ENCODE results near the gene ABHD2.
"Not testable (repeated sequence)": the region's sequence is repeated elsewhere in the genome, so short reads cannot be mapped to it uniquely, and the experiment has no call there.

The ABHD2 gene

DNA sequence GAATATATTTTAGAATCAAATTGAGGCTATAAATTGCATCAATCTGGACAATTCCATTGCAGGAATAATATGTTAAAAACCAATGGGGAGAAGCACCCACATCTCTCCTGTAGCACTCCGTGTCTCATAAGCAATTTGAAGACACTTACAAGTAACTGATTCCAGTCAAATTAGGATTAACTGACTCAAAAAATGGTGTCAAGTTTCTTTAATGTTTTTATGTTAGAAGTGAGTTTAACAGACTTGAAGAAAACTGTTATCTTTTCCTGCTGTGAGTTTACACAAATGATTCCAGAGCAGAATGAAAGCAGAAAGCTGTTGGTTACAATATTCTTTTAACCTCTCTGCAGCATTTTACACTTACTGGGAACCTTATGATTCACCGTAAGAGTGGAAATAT, 109.9 kb downstream of the ABHD2 start:
- no peak for DNase-seq

DNA sequence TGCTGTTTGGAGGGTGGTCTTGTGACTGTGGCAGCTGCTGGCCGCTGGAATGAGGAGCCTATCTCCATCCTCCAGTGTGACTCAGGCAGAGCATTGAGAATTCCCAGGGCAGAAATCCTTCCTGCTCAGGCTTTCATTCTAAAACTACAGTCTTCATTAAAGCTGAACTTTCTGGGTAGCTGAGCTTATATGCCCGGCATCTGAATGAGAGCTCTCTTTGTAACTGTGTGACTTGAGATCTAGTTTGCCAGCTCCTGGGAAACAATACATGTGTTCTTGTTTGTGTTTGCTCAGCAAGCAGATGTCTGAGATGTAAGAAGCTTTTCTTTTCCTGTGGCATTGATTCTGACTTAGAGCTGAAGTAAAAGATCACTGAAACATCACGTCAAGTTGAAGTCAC, 110.7 kb downstream of the ABHD2 start:
- no peak for DNase-seq

GRCh38 chr15:89199746-89200145, 111.5 kb downstream of the ABHD2 start:
- DNase-seq = no peak

DNA sequence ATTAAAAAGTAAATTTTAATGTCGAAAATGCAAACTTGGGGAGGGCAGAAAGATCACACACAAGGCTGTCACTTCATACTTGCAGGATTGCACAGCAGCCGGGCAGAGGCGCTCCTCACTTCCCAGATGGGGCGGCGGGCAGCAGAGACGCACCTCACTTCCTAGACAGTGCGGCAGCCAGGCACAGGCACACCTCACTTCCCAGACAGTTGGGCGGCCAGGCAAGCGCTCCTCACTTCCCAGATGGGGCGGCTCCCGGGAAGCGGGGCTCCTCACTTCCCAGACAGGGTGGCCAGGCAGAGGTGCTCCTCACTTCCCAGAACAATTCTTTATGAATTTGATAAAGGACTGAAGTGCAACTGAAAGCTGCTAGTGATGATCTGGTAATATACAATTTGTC, 111.9 kb downstream of the ABHD2 start:
- no peak for DNase-seq

DNA sequence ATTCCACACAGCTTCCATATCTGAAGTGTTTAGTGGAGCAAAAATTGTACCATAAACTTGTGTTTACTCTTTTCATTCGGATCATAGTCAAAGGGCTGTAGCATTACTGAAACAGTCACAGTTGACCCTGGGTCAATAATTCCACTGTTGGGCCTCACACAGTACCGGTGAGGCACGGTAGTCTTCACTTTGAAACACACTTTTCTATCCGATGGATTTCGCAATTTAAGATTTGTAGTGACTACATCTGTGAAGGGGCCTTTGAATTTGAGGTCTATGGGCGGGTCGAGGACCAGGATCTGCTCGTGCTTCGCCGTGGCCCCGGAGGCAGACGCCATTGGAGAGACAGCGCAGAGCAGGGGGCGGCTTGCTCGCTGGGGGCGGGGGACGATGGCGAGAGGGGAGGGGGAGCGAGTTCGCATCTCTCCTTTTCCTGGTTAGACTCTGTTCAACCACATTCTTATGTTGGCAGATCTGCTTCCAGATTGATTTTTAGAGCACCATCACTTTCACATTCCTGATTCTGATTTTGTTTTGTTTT, 113.3 kb downstream of the ABHD2 start:
- no peak for DNase-seq

GRCh38 chr15:89203705-89204273, 115.5 kb downstream of the ABHD2 start:
- no peak for DNase-seq

- no peak for DNase-seq
Measured at GRCh38 chr15:89205991-89206585, 117.8 kb downstream of the ABHD2 start.

DNA sequence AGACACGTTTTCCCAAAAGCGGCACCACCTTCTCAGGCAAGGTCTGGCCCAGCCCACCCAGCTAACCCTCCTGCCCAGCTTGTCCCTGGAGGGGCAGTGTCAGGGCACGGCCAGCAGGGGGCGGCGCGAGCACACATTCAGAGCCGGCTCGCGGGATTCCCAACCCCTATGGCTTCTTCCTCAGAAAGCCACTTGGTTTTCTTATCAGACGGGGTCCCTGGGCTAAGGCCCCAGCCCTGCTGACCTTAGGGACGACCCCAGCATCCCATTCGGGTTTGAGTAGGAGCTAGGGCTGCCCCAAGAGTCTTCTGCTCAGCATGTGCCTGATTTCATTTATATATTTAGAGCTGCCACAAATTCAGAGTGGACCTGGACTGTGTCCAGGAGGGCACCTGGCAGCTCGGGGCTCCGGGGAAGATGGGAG, 118.7 kb downstream of the ABHD2 start:
- DNase-seq = peak; percentile 7

DNA sequence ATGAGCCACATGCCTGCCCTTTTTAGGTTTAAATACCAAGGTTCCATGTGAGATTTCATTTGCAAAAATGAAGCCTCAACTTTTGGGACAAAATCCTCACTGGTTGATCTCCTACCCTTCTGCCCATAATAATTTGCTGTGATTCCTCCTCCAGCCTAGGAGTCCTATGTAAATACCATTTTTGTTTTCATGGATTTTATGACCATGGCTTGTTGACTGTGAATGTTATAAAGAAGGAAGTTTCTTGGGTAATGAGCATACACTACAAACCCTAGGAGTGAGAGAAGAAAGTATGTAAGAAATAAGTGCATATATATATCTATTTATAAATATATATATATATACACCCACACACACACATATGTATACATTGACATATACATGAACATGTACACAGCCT, 120.0 kb downstream of the ABHD2 start:
- no peak for DNase-seq

GRCh38 chr15:89209057-89209456, 120.8 kb downstream of the ABHD2 start:
- no peak for DNase-seq

GRCh38 chr15:89211678-89212170, 123.5 kb downstream of the ABHD2 start:
- DNase-seq = no peak

DNA sequence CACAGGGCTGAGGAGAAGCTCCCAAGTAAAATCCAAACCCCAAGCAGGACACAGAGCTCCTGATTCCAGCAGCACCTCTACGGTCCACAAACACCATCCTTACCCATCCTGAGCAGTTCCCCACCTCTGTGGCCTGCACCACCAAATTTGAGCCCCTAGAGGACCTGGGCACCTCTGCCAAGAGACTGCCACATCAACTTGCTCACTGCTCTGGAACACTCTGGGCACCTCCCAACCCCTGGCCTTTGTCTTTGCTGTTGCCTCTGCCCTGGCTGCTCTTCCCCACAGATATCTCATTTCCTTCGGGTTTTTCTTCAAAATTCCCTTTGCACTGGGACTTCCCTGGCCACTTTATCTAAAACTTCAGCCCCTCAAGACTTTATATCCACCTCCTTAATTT, 127.4 kb downstream of the ABHD2 start:
- no peak for DNase-seq

- no peak for DNase-seq
Measured at GRCh38 chr15:89217031-89217430, 128.8 kb downstream of the ABHD2 start.

DNA sequence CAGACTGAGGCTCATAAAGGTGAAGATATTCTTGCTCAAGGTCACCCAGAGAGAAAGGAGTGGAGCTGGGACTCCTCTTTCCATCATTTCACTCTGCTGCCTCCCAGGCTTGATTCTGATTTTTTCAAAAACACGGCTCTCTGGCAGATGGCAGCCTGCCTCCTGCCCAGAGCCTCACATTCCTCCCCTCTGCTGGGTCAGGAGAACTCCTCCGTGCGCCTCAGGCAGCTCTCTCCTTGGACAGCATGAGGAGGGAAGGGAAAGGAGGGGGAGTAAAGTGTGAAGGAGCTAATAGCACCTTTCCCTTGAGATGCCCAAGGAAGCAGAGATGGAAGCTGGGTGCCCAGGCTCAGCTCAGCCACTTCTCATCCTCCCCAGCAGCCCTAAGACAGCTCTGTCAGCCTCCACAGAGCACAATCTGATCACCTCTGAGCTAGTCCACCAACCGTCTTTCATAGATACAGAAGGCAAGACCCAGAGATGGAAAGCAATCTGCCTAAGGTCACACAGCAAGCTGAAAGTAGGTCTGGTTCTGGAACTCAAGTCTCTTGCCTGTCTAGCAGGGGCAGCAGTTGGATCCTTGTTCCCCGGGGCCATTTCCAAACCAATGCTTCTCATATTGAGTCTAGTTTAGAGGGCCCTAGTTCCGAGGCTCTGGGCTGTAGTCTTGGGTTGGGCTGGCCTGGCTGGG, 129.6 kb downstream of the ABHD2 start:
- no peak for DNase-seq

DNA sequence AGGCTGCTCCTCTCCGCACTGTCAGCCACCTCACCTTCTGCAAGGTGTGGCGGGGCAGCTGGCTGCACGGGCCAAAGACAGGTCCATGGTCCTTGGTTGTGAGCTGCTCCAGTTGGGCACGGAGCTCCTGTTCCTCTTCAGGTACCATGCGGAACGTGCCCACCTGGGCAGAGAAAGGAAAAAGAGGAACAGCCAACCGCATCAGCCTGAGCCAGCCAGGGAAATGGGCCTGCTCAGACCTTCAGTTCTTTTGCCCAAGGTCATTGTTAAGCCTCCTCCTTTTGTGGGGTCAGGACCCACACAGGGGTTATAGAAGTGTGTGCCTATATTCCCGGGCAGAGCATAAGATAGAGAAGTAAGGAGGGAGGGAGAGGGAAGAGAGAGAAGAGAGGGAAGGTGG, 130.3 kb downstream of the ABHD2 start:
- no peak for DNase-seq

DNA sequence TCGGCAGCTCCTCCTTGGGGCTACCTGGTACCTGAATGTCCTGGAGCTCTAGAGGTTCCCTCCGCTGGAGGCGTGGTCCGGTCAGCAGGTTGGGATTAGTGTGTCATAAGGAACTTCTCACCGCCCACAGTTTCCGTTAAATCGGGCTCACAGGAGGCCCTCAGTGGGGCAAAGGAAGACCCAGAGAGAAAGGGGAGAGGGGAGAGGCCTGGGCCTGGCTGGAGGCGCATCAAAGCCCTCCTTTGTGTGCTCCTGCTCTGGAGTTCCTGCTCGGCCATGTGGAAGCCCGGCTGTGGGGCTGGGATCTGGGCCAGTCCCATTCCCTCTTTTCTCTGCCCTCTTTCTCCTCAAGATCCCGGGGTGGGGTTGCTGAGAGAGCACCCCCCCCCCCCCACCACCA, 133.3 kb downstream of the ABHD2 start, which contains the start of gene RLBP1:
RLBP1 (minus strand) TSS at position 37 of the 400 bp plus-strand sequence. CDS start 2,604 bp downstream, outside the sequence.
- no peak for DNase-seq

DNA sequence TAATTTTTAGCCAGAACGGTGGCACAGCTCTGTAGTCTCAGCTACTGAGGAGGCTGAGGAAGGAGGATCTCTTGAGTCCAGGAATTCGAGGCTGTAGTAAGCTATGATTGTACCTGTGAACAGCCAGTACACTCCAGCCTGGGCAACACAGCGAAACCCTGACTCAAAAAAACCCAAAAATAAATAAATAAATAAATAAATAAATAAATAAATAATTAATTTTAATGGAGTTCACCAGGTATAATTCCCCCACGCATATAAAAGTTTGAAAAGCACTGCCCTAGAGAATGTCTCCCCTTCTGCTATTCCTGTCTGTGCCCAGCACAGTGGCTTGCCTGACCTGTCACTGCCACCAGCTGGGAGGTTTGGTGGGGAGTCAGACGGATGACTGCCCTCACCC, 137.3 kb downstream of the ABHD2 start:
- no peak for DNase-seq

DNA sequence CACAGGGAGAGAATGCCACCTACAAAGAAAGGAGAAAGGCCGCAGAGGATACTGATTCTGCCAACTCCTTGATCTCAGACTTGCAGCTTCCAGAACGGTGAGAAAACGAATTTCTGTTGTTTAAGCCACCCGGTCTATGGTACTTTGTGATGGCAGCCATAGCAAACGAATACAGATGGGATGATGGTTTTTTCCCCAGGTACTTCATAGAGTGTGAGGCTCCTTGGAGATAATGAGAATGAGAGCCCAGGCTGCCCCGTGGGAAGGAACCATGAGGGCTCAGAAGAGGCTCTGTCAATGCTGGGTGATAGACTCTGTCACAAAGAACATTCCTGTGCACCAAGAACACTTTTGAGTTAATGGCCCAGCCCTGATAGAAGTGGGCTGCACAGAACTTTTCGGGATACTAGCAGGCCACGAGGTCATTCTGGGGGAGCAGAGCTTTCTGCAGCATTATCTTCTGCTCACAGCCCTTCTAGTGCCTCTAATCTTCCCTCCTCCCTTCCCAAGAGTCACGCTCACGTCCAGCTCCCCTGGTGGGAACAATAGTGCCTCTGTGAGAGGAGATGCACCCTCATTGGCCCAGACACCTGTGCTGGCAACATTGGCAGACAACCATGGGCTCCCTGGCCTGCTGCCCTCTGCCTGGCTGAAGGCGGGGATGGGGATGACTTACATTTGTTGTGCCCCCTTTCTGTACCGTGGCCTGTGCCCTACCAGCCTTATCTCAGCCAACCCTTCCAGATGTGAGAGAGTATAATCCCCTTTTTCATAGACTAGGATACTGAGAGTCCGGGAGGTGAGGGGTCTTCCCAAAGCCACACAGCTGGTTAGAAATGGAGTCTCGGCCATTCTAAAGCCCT, 138.3 kb downstream of the ABHD2 start:
- DNase-seq = no peak

DNA sequence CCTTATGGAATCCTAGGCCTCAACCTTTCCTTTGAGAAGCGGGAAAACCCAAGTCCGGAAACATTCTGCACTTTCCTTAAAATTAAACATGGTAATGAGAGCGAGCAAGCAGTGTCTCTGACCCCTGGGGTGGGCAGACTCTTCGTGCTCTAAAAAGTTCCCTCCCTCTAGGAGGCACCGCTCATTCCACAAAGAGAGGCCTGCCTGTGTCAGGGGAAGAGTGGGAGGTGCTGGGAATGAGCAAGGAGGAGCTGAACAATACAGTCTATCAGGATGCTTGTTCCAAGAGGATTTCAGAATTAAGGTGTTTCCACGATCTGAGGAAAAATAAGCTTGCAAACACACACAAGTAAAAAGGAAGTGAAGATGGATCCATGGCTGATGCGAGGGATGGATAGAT, 139.2 kb downstream of the ABHD2 start:
- no peak for DNase-seq

DNA sequence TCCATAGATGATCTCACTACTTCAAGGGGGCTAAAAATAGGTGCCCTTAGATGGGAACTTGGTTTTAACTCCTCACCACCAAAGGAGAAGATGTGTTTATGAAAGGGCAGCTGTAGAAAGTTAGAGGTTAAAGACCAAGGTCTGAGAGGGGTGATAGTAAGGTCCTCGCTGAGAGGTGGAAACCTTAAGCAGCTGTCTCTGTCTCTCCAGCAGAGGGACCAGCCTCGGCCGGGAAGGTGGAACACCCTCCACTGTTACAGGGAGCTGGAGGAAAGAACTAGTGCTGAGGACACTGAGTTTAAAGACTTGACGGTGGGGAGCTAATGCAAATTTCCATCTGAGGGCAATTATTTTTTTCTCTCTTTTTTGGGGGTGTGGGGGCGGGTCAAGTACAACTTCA, 142.0 kb downstream of the ABHD2 start:
- no peak for DNase-seq

GRCh38 chr15:89231832-89232231, 143.6 kb downstream of the ABHD2 start:
- DNase-seq = no peak

DNA sequence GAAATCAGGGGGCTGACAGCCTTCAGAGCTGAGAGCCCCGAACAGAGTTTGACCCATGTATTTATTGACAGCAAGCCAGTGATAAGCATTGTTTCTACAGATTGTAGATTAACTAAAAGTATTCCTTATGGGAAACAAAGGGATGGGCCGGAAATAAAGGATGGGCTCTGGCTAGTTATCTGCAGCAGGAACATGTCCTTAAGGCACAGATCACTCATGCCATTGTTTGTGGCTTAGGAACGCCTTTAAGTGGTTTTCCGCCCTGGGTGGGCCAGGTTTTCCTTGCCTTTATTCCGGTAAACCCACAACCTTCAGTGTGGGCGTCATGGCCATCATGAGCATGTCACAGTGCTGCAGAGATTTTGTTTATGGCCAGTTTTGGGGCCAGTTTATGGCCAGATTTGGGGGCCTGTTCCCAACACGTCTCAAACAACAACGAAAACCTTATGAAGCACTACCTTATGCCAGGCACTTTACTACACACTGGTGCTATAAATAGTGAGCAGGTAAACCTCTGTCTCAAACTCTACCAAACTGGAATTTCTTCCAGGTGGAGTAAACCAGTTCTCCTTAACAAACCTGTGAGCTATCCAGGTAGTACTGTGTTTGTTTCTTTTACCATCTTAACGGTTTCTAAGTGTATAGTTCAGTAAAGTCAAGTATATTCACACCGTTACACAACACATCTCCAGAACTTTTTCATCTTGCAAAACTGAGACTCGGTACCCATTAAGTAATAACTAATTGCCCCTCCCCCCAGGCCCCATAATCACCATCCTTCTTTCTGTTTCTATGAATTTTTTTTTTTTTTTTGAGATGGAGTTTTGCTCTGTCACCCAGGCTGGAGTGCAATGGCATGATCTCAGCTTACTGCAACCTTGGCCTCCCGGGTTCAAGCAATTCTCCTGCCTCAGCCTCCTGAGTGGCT, 151.9 kb downstream of the ABHD2 start:
- DNase-seq = not testable (repeated sequence)

All from NCI-H748 treated with DMSO at 0.1 percent for 48 hours (cell line).